ENCODE data around the gene CDH2.

GRCh38 chr18:28134774-28135173 is 42.2 kb downstream of the CDH2 start:
- TF ChIP-seq CTCF (IDR thresholded peaks at IDR 0.05), result no peak
- TF ChIP-seq POLR2A (IDR thresholded peaks at IDR 0.05), result no peak
- TF ChIP-seq POLR2AphosphoS5 (IDR thresholded peaks at IDR 0.05; ENCODE audit: insufficient read depth in 1 of 2, low read depth in 1 of 2), result no peak
